Mesothelial cell of epicardium (in vitro differentiated cells): Measurements from ENCODE around the gene NR3C2. TPM values are rescaled to one million over a fixed set of nuclear protein-coding genes. Genes with fewer than 3 reads are reported as not detected.

Experiments
- DNase-seq, 2 experiments: peaks; one replicate each; pipeline ENCODE4 v3.0.0; 2021; ENCODE audit warnings: low spot score in 2 of 2; ENCODE audit not compliant: unreplicated experiment in 2 of 2
- H3K27ac Mint-ChIP-seq: 2 replicates; pipeline ENCODE4 v1.8.0; 2021; ENCODE audit warnings: mixed read lengths
- H3K27me3 Mint-ChIP-seq: 2 replicates; pipeline ENCODE4 v1.8.0; 2021; ENCODE audit warnings: low read depth, mixed read lengths
- H3K36me3 Mint-ChIP-seq: 2 replicates; pipeline ENCODE4 v1.8.0; 2021; ENCODE audit warnings: mixed read lengths
- H3K4me1 Mint-ChIP-seq: 2 replicates; pipeline ENCODE4 v1.8.0; 2021; ENCODE audit warnings: mixed read lengths
- H3K4me3 Mint-ChIP-seq: 2 replicates; pipeline ENCODE4 v1.8.0; 2021; ENCODE audit warnings: mild to moderate bottlenecking, moderate library complexity, mixed read lengths
- H3K9me3 Mint-ChIP-seq: 2 replicates; pipeline ENCODE4 v1.8.0; 2021; ENCODE audit warnings: mixed read lengths
- total RNA-seq: library from RNA; stranded (reverse); gene quantifications from 3 replicates; pipeline ENCODE4 v1.2.1, GENCODE V29; 2021
- TF ChIP-seq, protein P1 (sequence below): fragments of 200-600 bp; sonication (generic); IDR thresholded peaks from one replicate; pipeline ENCODE4 v1.5.0; 2021; ENCODE audit warnings: antibody characterized with exemption; ENCODE audit not compliant: unreplicated experiment

NR3C2 gene
- total RNA-seq, 1 donor from 2014 or later: 5.2 TPM

DNA sequence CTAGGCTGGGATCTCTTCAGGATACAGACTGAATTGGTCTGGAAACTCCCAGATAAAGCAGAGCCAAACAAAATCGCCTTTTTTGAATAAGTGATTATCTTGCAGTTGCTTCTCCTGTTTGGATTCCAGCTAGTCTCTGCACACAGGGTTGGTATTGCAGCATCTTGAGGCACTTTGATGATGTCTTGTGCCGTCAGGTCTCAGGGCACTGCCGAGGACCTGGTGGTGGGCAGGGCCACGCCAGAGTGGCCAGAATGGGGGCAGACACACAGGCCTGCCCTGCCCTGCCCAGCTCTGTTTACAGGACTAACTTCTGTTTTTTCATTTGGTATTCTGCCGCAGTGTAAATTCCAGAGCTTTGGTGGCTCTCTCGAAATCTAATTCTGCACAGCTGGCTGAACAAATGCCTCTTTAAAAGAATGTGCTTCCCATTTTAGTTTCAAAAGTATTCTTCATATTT, 276.1 kb downstream of the NR3C2 start:
- no peaks in the 10 kb centered on the region for H3K9me3 Mint-ChIP-seq
- H3K4me1 Mint-ChIP-seq: peaks cover 35% of the 10 kb centered on the region
- no peaks in the 10 kb centered on the region for H3K36me3 Mint-ChIP-seq
- peak overlapping the region; percentile 54 for H3K27ac Mint-ChIP-seq
- H3K27me3 Mint-ChIP-seq: no peaks in the 10 kb centered on the region
- no peak for DNase-seq
- H3K4me3 Mint-ChIP-seq: no peak overlapping the region
- TF ChIP-seq, protein P1, sequence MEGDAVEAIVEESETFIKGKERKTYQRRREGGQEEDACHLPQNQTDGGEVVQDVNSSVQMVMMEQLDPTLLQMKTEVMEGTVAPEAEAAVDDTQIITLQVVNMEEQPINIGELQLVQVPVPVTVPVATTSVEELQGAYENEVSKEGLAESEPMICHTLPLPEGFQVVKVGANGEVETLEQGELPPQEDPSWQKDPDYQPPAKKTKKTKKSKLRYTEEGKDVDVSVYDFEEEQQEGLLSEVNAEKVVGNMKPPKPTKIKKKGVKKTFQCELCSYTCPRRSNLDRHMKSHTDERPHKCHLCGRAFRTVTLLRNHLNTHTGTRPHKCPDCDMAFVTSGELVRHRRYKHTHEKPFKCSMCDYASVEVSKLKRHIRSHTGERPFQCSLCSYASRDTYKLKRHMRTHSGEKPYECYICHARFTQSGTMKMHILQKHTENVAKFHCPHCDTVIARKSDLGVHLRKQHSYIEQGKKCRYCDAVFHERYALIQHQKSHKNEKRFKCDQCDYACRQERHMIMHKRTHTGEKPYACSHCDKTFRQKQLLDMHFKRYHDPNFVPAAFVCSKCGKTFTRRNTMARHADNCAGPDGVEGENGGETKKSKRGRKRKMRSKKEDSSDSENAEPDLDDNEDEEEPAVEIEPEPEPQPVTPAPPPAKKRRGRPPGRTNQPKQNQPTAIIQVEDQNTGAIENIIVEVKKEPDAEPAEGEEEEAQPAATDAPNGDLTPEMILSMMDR: no peak

DNA sequence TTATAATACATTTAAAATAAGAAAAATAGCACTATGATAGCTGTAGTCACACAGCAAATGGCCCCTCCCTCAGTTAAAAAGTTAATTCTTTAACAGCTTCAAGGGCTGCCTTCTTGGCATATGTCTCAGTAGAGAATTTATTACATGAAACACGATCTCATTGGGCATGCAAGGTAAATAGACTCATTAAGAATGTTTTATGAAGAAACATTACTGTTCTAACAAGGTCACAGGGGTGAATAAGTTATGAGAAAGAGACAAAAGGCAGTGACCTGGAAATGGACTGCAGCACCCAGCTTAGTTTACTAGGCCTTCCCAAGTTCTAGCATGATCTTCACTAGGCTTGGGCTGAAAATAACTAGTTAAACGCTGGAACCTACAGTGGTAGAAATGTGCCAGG, 277.7 kb downstream of the NR3C2 start:
- no peak overlapping the region for H3K27ac Mint-ChIP-seq
- TF ChIP-seq, protein P1: no peak
- no peaks in the 10 kb centered on the region for H3K36me3 Mint-ChIP-seq
- H3K4me1 Mint-ChIP-seq: peaks cover 35% of the 10 kb centered on the region
- DNase-seq: no peak
- no peaks in the 10 kb centered on the region for H3K27me3 Mint-ChIP-seq
- no peaks in the 10 kb centered on the region for H3K9me3 Mint-ChIP-seq
- no peak overlapping the region for H3K4me3 Mint-ChIP-seq

DNA sequence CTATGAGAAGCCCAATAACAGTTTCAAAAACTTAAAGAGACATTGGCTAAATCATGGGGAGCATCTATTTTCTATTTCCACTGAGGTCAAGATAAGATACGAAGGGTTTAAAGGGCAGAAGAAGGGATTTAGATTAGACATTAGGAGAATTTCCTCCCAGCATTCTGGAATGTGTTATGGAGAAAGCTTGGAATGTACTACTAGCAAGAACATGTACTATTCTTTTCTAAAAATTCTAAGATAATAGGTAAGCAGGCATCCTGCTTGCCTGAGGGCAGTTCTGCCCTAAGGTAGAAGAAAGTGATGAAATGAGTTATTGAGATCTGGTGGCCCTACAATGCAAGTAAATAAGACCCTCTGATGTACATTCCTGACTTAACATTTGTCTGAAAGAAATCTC, 279.2 kb downstream of the NR3C2 start:
- no peaks in the 10 kb centered on the region for H3K36me3 Mint-ChIP-seq
- TF ChIP-seq, protein P1: no peak
- no peak for DNase-seq
- peaks cover 35% of the 10 kb centered on the region for H3K4me1 Mint-ChIP-seq
- no peaks in the 10 kb centered on the region for H3K9me3 Mint-ChIP-seq
- no peaks in the 10 kb centered on the region for H3K27me3 Mint-ChIP-seq
- H3K27ac Mint-ChIP-seq: peak overlapping the region; percentile 67
- H3K4me3 Mint-ChIP-seq: no peak overlapping the region

DNA sequence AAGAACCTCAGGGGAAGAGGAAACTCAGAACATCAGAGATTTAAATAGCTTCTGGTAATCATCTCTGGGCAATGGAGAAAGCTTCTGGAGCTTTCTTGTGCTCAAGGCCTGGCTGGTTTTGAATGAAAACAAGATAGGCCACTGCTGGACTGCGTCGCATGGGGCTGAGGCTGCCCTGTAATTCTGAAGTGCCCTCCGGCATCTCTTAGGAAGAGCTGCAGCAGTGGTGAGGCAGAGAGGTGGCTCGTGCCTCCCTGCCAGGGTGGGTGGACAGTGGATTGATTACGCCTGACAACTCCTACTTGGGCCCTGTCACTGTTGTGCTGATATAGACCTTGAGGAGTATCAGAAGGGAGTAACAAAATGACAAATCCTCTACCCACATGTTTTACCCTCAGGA, 279.7 kb downstream of the NR3C2 start:
- peak overlapping the region; percentile 67 for H3K27ac Mint-ChIP-seq
- H3K27me3 Mint-ChIP-seq: no peaks in the 10 kb centered on the region
- H3K36me3 Mint-ChIP-seq: no peaks in the 10 kb centered on the region
- TF ChIP-seq, protein P1: no peak
- H3K9me3 Mint-ChIP-seq: no peaks in the 10 kb centered on the region
- DNase-seq: no peak
- no peak overlapping the region for H3K4me3 Mint-ChIP-seq
- peaks cover 35% of the 10 kb centered on the region for H3K4me1 Mint-ChIP-seq

DNA sequence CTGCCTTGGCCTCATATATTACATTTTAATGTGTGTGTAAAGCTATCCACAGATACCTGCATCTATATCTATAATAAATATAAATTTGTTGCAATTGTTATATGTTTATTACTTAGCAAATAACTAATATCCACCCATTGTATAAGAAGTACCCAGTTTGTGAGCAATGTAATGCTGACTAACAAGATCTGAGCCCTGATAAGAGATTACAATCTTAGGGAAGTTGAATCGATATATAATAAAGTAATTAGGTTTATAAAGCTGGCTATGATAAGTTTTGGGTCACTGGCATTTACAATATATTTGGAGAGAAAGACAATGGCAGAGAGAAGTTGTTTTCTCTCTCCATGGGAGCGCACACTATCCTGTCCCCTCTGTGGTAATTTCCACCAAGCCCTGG, 280.6 kb downstream of the NR3C2 start:
- TF ChIP-seq, protein P1: no peak
- Mint-ChIP-seq H3K4me3 (no peak overlapping the region), H3K27ac (no peak overlapping the region), H3K36me3 (no peaks in the 10 kb centered on the region), H3K4me1 (peaks cover 34% of the 10 kb centered on the region), H3K27me3 (no peaks in the 10 kb centered on the region), H3K9me3 (no peaks in the 10 kb centered on the region)
- DNase-seq: no peak

DNA sequence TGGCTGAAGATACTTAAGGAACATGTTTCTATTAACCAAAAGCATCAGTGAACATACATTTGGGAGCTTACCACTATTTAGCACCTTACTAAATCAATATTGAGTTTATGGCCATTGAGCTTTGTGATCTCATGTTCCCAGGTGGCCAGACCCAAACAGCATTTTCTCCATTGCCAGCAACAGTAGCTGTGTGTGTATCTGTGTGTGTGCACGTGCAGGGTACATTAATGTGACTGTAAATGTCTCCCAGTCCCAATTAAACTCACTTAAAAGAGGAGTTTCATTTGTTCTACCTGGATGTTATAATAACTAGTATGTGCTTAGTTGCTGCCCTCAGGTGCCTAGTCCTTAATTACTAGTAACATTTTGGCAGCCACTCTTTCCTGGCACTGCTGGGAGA, 282.4 kb downstream of the NR3C2 start:
- H3K27me3 Mint-ChIP-seq: no peaks in the 10 kb centered on the region
- peaks cover 28% of the 10 kb centered on the region for H3K4me1 Mint-ChIP-seq
- DNase-seq: no peak
- H3K36me3 Mint-ChIP-seq: no peaks in the 10 kb centered on the region
- H3K27ac Mint-ChIP-seq: no peak overlapping the region
- no peak overlapping the region for H3K4me3 Mint-ChIP-seq
- H3K9me3 Mint-ChIP-seq: peaks cover 4% of the 10 kb centered on the region
- TF ChIP-seq, protein P1: no peak
